ENCODE data around the gene RNU6-7. TPM values are rescaled to one million over a fixed set of nuclear protein-coding genes. Genes with fewer than 3 reads are reported as not detected.
A peak's percentile ranks its signal among the peaks of the same experiment; 100 is the strongest.

RNU6-7 gene
- total RNA-seq, 1 experiment from 2014 or later, result not detected

- H3K9ac ChIP-seq (ENCODE audit: low read length), result no peak overlapping the region
- 0 out of 2 replicates have a peak, but pooled peaks cover 3% of the 10 kb centered on the region for H4K20me1 ChIP-seq (ENCODE audit: low read length)
- no peak for DNase-seq
- no peak for ATAC-seq
- no peaks in the 10 kb centered on the region for H3K9me2 ChIP-seq (replicated peaks; ENCODE audit: low read length)
- TF ChIP-seq CTCF (conservative IDR thresholded peaks at IDR 0.05; ENCODE audit: low read depth, low read length), result no peak
- no peak for TF ChIP-seq EZH2 (IDR thresholded peaks at IDR 0.05; ENCODE audit: low read length, unreplicated experiment)
- no peak for TF ChIP-seq EZH2phosphoT487 (IDR thresholded peaks at IDR 0.05; ENCODE audit: borderline replicate concordance, low read length)
- H3K9me3 ChIP-seq (ENCODE audit: low read length), result no peaks in the 10 kb centered on the region
- H3K27ac ChIP-seq (ENCODE audit: low read length), result no peak overlapping the region
- H3K4me1 ChIP-seq (ENCODE audit: insufficient read depth, low read length), result peaks cover 45% of the 10 kb centered on the region
- no peak overlapping the region for H3K4me2 ChIP-seq (ENCODE audit: low read length)
- no peaks in the 10 kb centered on the region for H3K36me3 ChIP-seq (ENCODE audit: low read depth, low read length)
- ChIA-PET CTCF (interaction anchor here (0.6 kb wide), 1 partner anchor 327 kb away, joined by 4 read pairs; no protein-coding TSS in a partner anchor), POLR2A (ENCODE audit: unreplicated experiment) (interaction anchor here (0.5 kb wide), 1 partner anchor 8 kb away, joined by 3 read pairs; no protein-coding TSS in a partner anchor)
- no peaks in the 10 kb centered on the region for H3K27me3 ChIP-seq (ENCODE audit: low read length)
- H3F3A ChIP-seq (ENCODE audit: low read length, unreplicated experiment), result peaks cover 13% of the 10 kb centered on the region
- intact Hi-C loops (cut with micrococcal nuclease), result loop anchor here (5.0 kb wide), 3 partner anchors 100 to 295 kb away; no protein-coding TSS in a partner anchor
- no TSS peak for BruUV-seq (replicated peaks)
- no peak overlapping the region for H2AFZ ChIP-seq (ENCODE audit: low read length)
- H3K4me3 ChIP-seq (ENCODE audit: low read length), result no peak overlapping the region
- no peaks in the 10 kb centered on the region for H3K79me2 ChIP-seq (ENCODE audit: low read length)
Observed at GRCh38 chr14:32232481-32232880, 30.6 kb downstream of the RNU6-7 start.

- POLR2A ChIA-PET (ENCODE audit: unreplicated experiment), result no interaction called here
- intact Hi-C loops (cut with micrococcal nuclease), result loop anchor here (5.0 kb wide), 3 partner anchors 101 to 296 kb away; no protein-coding TSS in a partner anchor
- no peaks in the 10 kb centered on the region for H3K79me2 ChIP-seq (ENCODE audit: low read length)
Observed at GRCh38 chr14:32233260-32233659, 31.4 kb downstream of the RNU6-7 start.

More at GRCh38 chr14:32233260-32233659, 31.4 kb downstream of the RNU6-7 start:
- TF ChIP-seq EZH2 (IDR thresholded peaks at IDR 0.05; ENCODE audit: low read length, unreplicated experiment) (no peak), EZH2phosphoT487 (IDR thresholded peaks at IDR 0.05; ENCODE audit: borderline replicate concordance, low read length) (no peak), CTCF (conservative IDR thresholded peaks at IDR 0.05; ENCODE audit: low read depth, low read length) (no peak)
- CTCF ChIA-PET, result no interaction called here
- Histone ChIP-seq H3K4me1 (ENCODE audit: insufficient read depth, low read length) (peaks cover 45% of the 10 kb centered on the region), H3K9me3 (ENCODE audit: low read length) (no peaks in the 10 kb centered on the region), H3K36me3 (ENCODE audit: low read depth, low read length) (no peaks in the 10 kb centered on the region), H3F3A (ENCODE audit: low read length, unreplicated experiment) (peaks cover 13% of the 10 kb centered on the region), H3K9ac (ENCODE audit: low read length) (no peak overlapping the region), H3K9me2 (replicated peaks; ENCODE audit: low read length) (no peaks in the 10 kb centered on the region), H3K4me2 (ENCODE audit: low read length) (no peak overlapping the region), H2AFZ (ENCODE audit: low read length) (no peak overlapping the region), H3K27ac (ENCODE audit: low read length) (no peak overlapping the region), H3K4me3 (ENCODE audit: low read length) (no peak overlapping the region), H3K27me3 (ENCODE audit: low read length) (no peaks in the 10 kb centered on the region), H4K20me1 (ENCODE audit: low read length) (0 out of 2 replicates have a peak, but pooled peaks cover 3% of the 10 kb centered on the region)
- ATAC-seq (no peak), DNase-seq (peak; percentile 11)
- BruUV-seq (replicated peaks), result no TSS peak

Measured in PC-3 (cell line).